ENCODE data around the gene COL4A4.
"Not testable (repeated sequence)": the region's sequence is repeated elsewhere in the genome, so short reads cannot be mapped to it uniquely, and the experiment has no call there.

The COL4A4 gene

DNA sequence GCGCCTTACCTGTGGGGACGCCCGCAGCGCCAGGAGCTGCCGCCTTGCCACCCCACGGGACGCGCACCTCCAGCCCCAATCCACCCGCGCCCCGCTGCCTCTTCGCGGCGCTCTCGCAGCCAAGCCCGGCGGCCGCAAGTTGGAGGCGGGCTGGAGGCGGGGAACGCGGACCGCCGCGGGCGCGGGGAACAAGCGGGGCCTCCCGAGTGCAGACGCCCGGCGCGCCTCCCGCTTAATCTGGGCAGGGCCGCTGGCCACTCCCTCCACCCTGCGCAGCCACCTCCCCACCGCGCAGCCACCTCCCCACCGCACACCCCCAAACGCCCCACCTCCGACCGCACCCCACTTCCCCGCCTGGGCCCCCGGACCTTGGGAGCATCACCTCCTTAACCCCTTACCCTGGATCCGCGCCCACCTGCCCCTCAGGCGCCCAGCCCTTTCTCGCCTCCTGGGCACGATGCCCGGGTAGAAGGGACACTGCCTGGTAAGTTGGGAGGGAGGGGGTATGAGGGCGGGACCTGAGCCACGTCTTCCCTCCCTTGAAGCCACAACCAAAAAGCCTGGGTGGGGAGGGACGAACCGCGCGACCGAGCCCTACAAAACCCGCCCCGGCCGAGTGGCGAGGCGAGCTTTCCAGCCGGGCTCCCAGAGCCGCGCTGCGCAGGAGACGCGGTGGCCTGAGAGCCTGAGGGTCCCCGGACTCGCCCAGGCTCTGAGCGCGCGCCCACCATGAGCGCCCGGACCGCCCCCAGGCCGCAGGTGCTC lies at the start of gene COL4A4, which contains the start of gene COL4A3:
Gene COL4A4, minus strand, starts transcription at position 208 of the 765 bp plus-strand sequence. CDS start 16,722 bp downstream, outside the sequence.
Gene COL4A3, plus strand, starts transcription at position 627 of the 765 bp plus-strand sequence. Its CDS starts 103 bp downstream, at position 730.
- DNase-seq = peak in 3 of 51 donors; percentile 9 to 12 (median 11)

DNA sequence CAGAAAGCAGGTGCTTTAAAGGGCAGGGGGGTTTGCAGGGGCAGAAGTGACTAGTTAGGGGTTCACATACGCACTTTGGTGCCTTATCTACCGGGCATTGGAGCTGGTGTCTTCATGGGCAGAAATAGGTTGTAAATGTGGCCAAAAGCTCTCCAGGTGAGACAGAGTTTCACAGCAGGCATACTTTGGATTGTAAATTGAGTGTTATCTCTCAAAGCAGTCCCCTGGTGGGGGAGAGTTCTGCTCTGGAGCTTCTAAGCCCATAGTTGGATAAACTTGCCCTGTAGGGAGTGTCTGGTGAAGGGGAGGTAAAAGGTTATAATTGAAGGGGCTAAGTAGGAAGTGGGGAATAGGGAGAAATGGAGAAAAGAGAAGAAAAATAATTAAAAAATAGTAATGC lies 43.6 kb upstream of the COL4A4 start:
- no peak for DNase-seq

DNA sequence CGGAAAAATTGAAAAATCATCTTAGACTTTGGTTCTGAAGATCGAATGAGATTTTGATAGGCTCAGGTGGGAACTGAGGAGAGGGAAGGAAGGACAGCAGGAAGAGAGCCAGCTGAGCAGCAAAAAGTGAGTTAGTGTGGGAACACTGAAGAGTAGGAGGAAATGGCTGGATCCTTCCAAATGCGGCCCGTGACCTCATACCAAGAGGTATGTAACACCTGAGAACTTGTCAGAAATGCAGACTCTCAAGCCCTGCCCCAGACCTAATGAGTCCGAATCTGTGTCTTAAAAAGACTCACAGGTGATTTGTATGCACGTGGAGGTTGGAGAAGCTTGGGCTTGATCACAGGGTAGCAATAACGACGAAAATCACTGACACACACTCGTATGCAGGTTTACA lies 42.4 kb upstream of the COL4A4 start:
- no peak for DNase-seq

DNA sequence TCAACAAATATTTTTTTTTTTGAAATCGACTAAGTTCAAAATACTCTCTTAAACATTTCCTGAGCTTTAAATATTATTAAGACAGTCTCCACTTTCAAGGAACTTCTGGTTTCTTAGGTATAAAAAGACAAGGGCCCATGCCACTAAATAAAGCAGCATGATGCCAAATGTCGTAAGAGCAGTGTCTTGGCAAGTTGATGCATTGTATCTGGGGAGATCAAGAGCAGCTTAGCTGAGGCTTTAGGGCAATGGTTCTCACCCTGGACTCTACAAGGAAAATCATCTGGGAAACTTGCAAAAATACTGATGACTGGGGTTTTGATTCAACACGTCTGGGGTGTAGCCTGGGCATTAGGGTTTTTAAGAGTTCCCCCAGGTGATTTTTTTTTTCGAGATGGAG lies 41.7 kb upstream of the COL4A4 start:
- no peak for DNase-seq

DNA sequence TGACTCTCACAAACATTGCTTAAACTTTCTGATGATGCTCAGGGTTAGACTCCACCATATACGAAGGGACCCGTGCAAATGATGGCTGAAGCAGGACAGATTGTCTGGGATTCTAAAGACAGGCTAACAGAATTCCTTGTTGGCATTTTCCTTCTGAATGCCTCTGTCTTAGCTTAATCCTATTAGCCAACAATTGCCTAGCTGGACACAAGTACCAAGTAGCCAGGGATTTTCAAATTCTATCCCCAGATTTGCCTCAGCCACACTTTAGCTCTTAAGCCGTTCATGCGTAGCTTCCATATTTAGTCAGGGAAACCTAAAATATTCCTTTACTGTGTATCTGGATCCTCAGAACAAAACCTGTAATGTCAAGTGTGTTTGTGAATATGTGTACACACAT lies 40.4 kb upstream of the COL4A4 start:
- no peak for DNase-seq

DNA sequence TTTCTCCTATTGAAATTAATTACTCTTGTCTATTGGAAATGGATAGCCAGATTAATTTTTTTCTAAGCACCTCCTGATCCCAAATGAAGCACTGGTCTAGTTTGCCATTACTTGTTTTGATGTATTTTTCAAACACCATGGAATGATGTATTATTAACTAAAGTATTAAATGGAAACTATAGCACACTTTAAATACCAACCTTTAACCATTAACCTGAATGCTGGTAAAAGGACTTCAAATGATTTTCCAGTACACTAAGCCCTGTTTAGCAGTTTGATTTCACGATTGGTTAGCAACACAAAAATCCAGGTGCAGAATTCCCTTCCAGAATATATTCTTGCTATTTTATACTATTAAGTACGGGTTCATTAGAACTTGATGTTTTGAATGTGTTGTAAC lies 37.8 kb upstream of the COL4A4 start:
- no peak for DNase-seq

DNA sequence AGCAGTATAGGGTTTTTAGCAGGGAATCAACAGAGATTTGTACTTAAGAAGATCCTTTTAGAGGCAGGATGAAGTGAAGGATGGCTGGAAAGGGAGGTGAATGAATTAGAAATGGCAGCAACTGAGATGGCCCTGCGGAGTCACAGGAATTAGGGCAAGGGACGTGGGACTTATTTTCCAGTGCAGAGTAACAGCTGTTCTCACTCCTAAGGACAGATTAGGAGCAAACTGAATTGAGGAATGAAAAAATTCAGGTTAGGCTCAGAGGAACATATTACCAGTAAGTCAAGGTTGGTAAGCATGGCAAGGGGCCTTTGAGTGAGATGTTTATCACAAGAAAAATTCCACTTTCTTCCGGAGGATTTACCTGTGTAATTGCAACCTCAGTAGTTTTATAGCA lies 34.9 kb upstream of the COL4A4 start:
- no peak for DNase-seq

DNA sequence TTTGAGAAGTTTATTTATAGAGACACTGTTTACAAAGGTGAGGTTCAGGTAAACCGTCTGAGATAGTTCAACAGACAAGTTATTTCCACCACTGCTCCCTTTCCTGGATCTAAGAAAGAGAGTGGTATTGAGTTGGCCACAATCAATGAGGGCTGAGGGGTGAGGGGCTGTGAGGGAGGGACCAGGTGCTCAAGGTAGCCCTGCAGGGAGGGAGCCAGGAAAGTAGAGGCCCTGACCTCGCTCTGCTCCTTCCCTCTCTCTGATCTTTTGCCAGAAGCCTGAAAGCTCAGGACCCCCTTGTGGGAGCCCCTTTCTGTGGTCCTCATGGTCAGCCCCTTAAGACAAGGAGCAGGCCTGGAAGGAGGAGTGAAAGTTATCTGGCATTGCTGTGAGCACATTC lies 30.2 kb upstream of the COL4A4 start:
- DNase-seq = no peak

DNA sequence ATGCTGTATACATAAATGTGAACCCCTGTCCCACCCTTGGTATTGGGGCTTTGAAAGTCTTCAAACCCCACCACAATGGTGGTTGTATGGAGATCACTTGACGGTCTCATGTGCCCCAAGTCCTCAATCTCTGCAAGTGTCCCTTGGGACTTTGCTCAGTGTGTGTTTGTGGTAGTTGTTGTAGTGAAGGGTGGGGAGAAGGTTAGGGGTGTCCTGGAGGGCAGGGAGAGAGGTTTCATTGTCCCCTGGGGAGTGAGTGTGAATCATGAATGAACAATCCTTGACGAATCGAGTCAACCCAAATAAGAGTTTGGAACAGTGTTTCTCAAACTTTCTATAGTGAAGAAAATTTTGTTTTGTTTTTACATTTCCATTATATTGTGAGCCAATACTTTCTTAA lies 28.5 kb upstream of the COL4A4 start:
- no peak for DNase-seq

DNA sequence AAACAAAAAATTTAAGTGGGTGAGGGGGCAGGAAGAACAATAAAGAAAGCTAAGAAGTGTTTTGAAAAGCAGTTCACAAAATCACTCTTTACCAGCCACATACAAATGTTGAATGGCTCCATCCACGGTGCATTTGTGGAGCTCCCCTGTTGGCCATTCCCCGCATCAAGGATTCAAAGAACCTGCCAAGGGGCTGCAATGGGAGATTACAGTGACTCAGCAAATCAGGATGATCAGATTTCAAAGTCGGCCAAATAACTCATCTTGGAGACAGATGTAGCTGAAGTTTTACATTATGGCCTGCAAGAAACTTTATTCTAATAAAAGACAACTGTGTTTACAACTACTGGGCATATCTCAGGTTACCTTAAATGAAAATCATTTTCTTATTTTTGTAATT lies 27.4 kb upstream of the COL4A4 start:
- no peak for DNase-seq

DNA sequence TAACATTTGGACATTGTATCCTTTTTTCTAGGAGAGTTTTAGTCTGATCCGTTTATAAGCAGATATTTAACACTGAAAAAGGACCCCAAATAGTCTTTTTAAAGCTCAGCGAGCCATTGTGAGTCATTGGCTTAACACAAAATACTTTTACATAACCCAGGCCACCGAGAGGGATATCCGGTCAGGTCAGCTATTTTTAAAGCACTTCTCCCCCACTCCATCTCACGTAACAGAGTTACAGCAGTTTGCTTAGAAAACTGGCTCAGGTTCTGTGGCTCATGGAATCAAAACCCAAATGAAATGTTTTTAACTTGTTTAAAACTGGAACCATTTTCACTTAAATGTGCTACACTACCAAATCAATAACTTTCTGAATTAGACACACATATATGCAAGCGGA lies 24.3 kb upstream of the COL4A4 start:
- no peak for DNase-seq

DNA sequence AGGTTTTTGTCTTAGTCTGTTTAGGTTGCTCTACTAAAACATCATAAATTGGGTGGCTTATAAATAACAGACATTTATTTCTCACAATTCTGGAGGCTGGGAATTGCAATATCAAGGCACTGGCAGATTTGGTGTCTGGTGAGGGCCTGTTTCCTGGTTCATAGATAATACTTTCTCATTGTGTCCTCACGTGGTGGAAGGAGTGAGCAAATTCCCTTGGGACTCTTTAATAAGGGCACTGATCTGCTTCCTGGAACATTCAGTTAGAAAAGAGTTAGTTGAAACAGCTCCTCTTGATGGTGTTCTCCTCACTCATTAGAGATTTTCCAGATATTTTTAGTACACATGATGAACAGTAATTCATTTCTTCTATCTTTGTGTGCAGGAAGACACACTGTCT lies 22.7 kb upstream of the COL4A4 start:
- DNase-seq = no peak

DNA sequence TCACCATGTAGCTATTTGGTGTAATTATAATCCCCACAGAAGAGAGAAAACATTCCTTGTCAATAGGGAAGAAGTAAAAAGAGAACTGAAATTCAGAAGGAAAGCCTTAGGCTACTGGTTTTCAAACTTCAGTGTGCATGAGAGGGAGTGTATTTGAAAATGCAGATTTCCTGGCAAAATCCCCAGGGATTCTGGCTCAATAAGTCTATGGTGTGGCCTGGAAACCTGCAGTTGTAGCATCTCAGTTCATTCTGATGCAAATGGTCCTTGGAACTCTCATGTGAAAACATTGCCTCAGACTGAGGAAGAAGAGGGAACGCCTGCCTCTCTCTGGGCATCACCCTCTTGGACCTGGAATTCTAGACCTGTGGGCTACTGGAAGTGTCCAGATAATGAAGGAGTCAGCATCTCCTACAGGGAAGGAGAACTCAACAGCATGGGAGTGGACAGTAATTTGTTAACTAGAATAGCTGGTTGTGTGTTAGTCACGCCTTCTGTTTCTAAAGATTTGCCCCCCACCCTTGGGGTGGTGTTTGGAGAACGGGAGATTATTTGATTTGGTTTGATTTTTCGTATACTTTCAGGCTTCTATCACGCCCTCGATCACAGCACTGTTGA lies 21.7 kb upstream of the COL4A4 start:
- DNase-seq = no peak

DNA sequence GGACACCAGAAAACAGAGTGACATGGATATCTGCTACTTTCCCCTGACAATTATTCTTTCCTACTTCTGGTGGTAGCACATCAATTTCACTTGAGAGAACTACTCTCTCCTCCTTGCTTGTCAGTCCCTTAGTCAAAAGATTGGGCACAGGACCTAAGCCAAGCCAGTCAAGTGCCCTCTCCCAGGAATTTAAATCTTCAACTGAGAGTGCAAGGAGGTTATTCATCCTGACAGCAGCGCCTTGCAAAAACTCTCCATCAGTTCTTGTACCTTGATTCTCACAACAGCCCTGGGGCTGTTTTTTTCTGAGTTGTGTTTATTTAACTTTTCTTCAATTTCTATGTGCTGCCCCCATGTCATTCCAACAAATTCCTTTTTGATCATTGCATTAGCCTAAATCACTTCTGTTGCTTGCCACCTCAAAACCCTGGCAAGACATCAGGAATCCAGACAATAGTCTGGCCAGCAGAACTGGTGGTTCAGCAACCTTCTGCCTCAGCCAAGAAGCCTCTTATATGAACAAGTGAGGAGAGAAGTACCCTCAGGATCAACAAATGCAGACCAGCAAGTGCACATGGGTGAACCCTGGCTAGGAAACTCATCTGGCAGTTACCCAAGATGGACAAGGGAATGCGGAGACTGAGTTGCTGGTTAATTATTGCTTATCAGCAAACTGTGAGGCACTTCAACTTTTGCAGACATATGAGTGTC lies 19.8 kb upstream of the COL4A4 start:
- no peak for DNase-seq

DNA sequence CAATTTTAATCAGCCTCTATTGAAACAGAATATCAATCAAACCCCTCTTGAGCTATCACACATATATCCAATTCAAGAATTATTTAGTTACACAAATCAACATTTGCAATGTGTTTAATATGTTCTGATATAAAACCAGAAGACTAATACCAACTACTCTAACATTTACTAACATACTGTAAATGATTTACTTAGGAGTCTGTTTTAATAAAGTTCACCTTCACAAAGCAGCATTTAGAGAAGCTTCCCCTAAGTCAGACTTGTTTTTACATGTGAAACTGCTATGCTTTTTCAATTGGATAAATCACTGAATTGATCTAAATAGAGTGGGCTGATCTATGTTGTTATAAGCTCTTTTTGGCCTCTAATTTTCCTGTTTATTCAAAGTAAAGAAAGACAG lies 18.8 kb upstream of the COL4A4 start:
- no peak for DNase-seq

DNA sequence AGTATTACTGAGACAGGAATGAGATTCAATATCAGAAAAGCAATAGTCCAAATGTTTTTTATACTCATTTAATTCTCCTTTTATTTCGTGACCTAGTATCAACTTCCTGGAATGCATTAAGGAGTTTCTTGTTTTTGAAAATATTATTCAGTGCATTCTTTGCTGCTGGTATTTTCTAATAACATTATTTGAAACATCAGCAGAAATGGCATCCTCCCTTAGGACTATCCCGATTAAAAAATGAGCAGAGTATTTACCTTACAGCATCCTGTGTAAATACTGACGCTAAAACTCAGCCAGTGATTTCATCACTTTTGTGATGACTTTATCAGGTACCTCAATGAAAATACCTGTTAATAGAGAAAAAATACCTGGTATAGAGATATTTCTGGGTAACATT lies 16.8 kb upstream of the COL4A4 start:
- no peak for DNase-seq

DNA sequence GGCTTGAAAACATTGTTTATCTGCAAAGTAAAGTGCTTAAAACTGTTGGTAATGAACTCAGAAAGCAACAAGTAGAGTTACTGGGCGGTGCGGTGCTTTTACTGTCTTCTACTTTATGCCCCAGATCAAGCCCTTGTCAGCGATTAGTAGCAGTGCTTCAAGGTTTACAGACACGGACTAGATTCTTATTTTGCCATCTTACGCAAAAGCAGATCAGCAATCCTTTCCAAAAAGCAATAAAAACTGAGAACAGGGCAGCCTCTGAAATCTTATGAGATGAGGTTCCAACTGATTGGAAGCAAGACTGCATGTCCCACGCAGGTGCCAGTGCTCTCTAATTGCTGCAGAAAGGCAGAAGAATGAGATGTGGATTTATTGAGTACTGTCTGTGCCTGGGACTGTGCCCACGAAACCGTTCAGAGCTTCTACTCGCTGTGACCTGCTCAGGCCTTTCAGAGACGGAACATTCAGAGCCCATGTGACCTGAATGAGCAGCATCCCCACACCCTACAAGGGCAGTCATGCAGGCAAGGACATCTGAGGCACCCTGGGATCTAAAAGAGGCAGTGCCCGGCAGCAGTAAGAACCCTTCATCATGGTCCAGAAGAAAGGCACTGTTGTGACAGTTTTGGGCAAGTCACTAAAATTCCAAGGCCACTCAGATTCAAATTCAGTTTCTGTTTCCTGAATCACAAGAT lies 16.1 kb upstream of the COL4A4 start:
- DNase-seq = peak in 10 of 51 donors; percentile 2 to 57 (median 22)

DNA sequence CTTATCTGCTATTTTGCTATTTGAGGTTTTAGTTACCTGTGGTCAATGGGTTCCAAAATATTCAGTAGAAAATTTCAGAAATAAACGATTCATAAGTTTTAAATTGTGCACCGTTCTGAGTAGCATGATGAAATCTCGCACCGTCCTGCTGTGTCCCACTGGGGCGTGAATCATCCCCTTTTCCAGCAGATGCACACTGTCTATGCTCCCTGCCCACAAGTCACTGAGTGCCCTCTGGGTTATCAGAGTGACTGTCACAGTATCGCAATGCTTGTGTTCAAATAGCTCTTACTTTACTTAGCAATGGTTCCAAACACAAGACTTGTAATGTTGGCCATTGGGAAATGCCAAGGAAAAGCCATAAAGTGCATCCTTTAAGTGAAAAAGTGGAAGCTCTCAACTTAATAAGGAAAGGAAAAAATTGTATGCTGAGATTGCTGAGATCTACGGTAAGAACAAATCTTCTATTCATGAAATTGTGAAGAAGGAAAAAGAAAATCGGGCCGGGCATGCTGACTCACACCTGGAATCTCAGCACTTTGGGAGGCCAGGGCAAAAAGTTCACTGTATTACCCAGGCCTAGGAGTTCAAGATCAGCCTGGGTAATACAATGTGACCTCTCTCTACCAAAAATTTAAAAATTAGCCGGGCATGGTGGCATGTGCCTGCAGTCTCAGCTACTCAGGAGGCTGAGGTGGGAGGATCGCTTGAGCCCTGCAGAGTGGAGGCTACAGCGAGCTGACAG lies 13.8 kb upstream of the COL4A4 start:
- DNase-seq = no peak

DNA sequence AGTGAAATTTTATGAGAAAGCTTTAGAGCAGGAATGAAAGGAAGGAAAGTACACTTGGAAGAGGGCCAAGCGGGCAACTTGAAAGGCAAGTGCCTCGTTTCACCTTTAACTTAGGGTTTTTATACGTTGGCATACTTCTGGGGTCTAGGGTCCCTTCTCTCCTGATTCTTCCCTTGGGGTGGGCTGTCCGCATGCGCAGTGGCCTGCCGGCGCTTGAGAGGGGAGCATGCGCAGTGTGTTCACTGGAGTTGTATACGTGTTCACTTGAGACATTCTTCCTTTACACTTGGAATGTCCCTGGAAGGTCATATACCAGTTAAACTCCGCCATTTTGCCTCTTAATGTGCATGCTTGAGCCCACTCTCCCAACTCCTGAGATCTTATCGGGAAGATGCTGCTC lies 7.8 kb upstream of the COL4A4 start:
- DNase-seq = not testable (repeated sequence)

DNA sequence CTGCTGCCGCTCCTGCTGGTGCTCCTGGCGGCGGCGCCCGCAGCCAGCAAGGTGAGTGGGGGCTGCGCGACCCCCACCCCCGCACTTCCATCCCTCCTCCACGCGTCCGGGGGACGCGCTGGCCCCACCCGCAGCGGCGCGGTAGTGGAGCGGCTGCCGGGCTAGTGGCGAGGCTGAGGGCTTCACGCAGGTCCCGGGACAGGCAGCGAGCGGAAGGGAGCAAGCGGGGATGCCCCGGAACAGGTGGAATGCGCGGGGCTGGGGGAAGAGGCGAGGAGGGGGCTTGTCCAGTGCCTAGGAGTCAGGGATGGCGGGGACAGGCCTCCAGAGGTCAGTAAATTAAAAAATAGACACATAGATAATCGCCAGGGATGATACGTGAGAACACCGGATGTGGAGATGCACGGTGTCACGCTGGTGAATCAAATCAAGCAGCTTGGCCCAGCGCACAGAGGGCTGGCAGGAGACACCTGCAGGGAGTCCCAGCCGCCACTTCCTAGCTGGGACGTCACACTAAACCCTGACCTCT lies 822 bp upstream of the COL4A4 start:
- peak in 1 of 51 donors; percentile 5 for DNase-seq

DNA sequence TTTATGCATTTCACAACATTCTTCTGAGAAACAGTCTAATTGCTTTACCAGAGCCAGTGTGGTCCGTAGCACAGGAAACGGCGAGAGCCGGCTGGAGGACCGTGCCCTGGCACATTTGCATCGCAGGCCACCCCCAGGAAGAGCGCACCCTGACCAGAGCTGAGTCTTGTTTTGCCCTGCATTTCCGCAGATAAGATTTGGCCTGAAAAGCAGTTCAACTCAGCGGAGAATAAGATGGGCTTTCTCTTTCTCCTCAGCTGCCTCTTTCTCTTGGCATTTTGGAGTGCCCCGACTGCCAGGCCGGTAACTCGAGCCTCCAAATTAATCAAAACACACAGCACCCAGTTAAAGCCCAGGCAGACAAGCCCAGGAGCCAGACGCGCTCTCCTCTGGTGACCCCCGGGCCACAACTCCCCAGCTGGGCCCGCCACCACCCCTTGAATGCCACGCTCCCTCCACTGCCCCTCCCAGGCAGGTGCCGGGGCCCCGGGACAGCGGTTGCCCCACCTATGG lies 464 bp downstream of the COL4A4 start:
- DNase-seq = no peak
